GM12878 (cell line): ENCODE data around the gene ELL. TPM values are rescaled to one million over a fixed set of nuclear protein-coding genes. Genes with fewer than 3 reads are reported as not detected.

ENCODE experiments used
- BCL11A ChIP-seq: IDR thresholded peaks from 2 replicates; pipeline ENCODE4 v1.6.1; 2011; ENCODE audit warnings: low read depth, low read length
- BMI1 ChIP-seq: fragments of 450-650 bp; IDR thresholded peaks from 2 replicates; pipeline ENCODE4 v1.6.1; 2016; ENCODE audit warnings: mild to moderate bottlenecking, moderate library complexity, borderline replicate concordance
- BRCA1 ChIP-seq: IDR thresholded peaks from 2 replicates; pipeline ENCODE4 v1.6.1; 2011; ENCODE audit warnings: low read depth, low read length, improper control_type of control experiment
- CBFB ChIP-seq: IDR thresholded peaks from 2 replicates; pipeline ENCODE4 v1.6.1; 2016; ENCODE audit warnings: antibody characterized with exemption, low read depth
- CEBPB ChIP-seq, 2 experiments: fragments of 150-350 bp in 1 of 2; IDR thresholded peaks; 2 replicates each; pipeline ENCODE4 v1.6.1; 2012 to 2014; ENCODE audit warnings: low read depth in 2 of 2, low read length in 2 of 2, borderline replicate concordance in 1 of 2, inconsistent platforms in 1 of 2
- CHD2 ChIP-seq: IDR thresholded peaks from 2 replicates; pipeline ENCODE4 v1.6.1; 2011; ENCODE audit warnings: low read depth, low read length, improper control_type of control experiment, borderline replicate concordance
- CHD4 ChIP-seq: fragments of 200-600 bp; sonication (generic); IDR thresholded peaks from 2 replicates; pipeline ENCODE4 v1.6.1; 2016; ENCODE audit warnings: mild to moderate bottlenecking
- DPF2 ChIP-seq: fragments of 450-650 bp; IDR thresholded peaks from 2 replicates; pipeline ENCODE4 v1.6.1; 2017; ENCODE audit warnings: mild to moderate bottlenecking
- ETV6 ChIP-seq, 2 experiments: fragments of 450-650 bp in 1 of 2; IDR thresholded peaks in 1 of 2; conservative IDR thresholded peaks in 1 of 2; 2 replicates each; pipeline ENCODE4 v1.6.1; 2014; ENCODE audit warnings: antibody characterized with exemption in 1 of 2, borderline replicate concordance in 1 of 2, low read depth in 1 of 2, mild to moderate bottlenecking in 1 of 2, moderate library complexity in 1 of 2
- EZH2 ChIP-seq: IDR thresholded peaks from 2 replicates; pipeline ENCODE4 v1.6.1; 2012; ENCODE audit warnings: low read depth, mild to moderate bottlenecking, control low read depth, inconsistent platforms, low read length, borderline replicate concordance; ENCODE audit not compliant: control insufficient read depth
- GABPA ChIP-seq: IDR thresholded peaks from 2 replicates; pipeline ENCODE4 v1.6.1; 2014; ENCODE audit warnings: antibody characterized with exemption, low read depth, mild to moderate bottlenecking, inconsistent platforms
- IKZF1 ChIP-seq: fragments of 450-650 bp; conservative IDR thresholded peaks from 2 replicates; pipeline ENCODE4 v1.6.1; 2017; ENCODE audit warnings: antibody characterized with exemption, mild to moderate bottlenecking
- MEF2A ChIP-seq: IDR thresholded peaks from 2 replicates; pipeline ENCODE4 v1.6.1; 2011; ENCODE audit warnings: low read depth, mild to moderate bottlenecking, low read length, moderate library complexity; ENCODE audit not compliant: insufficient read depth
- MEF2B ChIP-seq: fragments of 450-650 bp; IDR thresholded peaks from 2 replicates; pipeline ENCODE4 v1.6.1; 2018; ENCODE audit warnings: mild to moderate bottlenecking, moderate library complexity; ENCODE audit not compliant: partially characterized antibody, poor library complexity, severe bottlenecking
- NFIC ChIP-seq: IDR thresholded peaks from 2 replicates; pipeline ENCODE4 v1.6.1; 2012; ENCODE audit warnings: low read depth, mild to moderate bottlenecking, inconsistent platforms, low read length, moderate library complexity
- NFXL1 ChIP-seq: fragments of 450-650 bp; IDR thresholded peaks from 2 replicates; pipeline ENCODE4 v1.6.1; 2017; ENCODE audit warnings: antibody characterized with exemption, mild to moderate bottlenecking, borderline replicate concordance
- NR2C1 ChIP-seq: fragments of 450-650 bp; IDR thresholded peaks from 2 replicates; pipeline ENCODE4 v1.6.1; 2017; ENCODE audit warnings: antibody characterized with exemption, mild to moderate bottlenecking, moderate library complexity
- RAD51 ChIP-seq: fragments of 450-650 bp; IDR thresholded peaks from 2 replicates; pipeline ENCODE4 v1.6.1; 2016; ENCODE audit warnings: moderate library complexity, mild to moderate bottlenecking, inconsistent platforms
- RB1 ChIP-seq: fragments of 450-650 bp; formaldehyde crosslinking; IDR thresholded peaks from 2 replicates; pipeline ENCODE4 v1.6.1; 2017; ENCODE audit warnings: mild to moderate bottlenecking, borderline replicate concordance
- RBBP5 ChIP-seq: fragments of 200-600 bp; sonication (generic); conservative IDR thresholded peaks from 2 replicates; pipeline ENCODE4 v1.6.1; 2016
- RFX5 ChIP-seq: IDR thresholded peaks from 2 replicates; pipeline ENCODE4 v1.6.1; 2011; ENCODE audit warnings: low read depth, low read length, improper control_type of control experiment
- SIX5 ChIP-seq: IDR thresholded peaks from 2 replicates; pipeline ENCODE4 v1.6.1; 2011; ENCODE audit warnings: mild to moderate bottlenecking, low read depth, low read length, moderate library complexity; ENCODE audit not compliant: severe bottlenecking
- SMAD5 ChIP-seq: IDR thresholded peaks from 2 replicates; pipeline ENCODE4 v1.6.1; 2016; ENCODE audit warnings: antibody characterized with exemption, low read depth
- SREBF1 ChIP-seq: IDR thresholded peaks from 2 replicates; pipeline ENCODE4 v1.6.1; 2012; ENCODE audit warnings: mild to moderate bottlenecking, low read length
- SREBF2 ChIP-seq: IDR thresholded peaks from 2 replicates; pipeline ENCODE4 v1.6.1; 2012; ENCODE audit warnings: mild to moderate bottlenecking, low read length
- SRF ChIP-seq, 2 experiments: IDR thresholded peaks; 2 replicates each; pipeline ENCODE4 v1.6.1; 2011; ENCODE audit warnings: low read depth in 2 of 2, low read length in 2 of 2, mild to moderate bottlenecking in 1 of 2, moderate library complexity in 1 of 2
- STAT3 ChIP-seq: IDR thresholded peaks from 2 replicates; pipeline ENCODE4 v1.6.1; 2011; ENCODE audit warnings: low read depth, low read length, improper control_type of control experiment
- TARDBP ChIP-seq: IDR thresholded peaks from 2 replicates; pipeline ENCODE4 v1.6.1; 2016; ENCODE audit warnings: borderline replicate concordance
- ZNF24 ChIP-seq: fragments of 450-650 bp; IDR thresholded peaks from 2 replicates; pipeline ENCODE4 v1.6.1; 2017; ENCODE audit warnings: antibody characterized with exemption, mild to moderate bottlenecking
- ZNF274 ChIP-seq: IDR thresholded peaks from one replicate; pipeline ENCODE4 v1.8.0; 2011; ENCODE audit not compliant: insufficient read length, insufficient read depth
- polyA plus RNA-seq, 11 experiments: library from polyadenylated mRNA; depleted of rRNA in 4 of 11; unstranded in 6 of 11; stranded (reverse) in 5 of 11; fragments of >200 nt; fragmentation: Nextera tagmentation in 4 of 11; fragmentation: Illumina TruSeq in 1 of 11; extraction: Ambion mirVana in 4 of 11; extraction: Trizol in 1 of 11; gene quantifications; 1 replicate in 1 of 11; 2 replicates in 10 of 11; pipeline versions ENCODE4 v1.2.1 to v1.2.3, GENCODE V29; 2011 to 2016; ENCODE audit warnings: inconsistent platforms in 2 of 11, missing spikeins in 2 of 11, low read depth in 1 of 11
- total RNA-seq, 4 experiments: library from RNA; depleted of rRNA in 3 of 4; stranded (reverse); fragments of >200 nt in 3 of 4; fragmentation: Illumina TruSeq in 1 of 4; extraction: Trizol in 1 of 4; gene quantifications; 2 replicates each; pipeline versions ENCODE4 v1.2.1 to v1.2.3, GENCODE V29; 2013 to 2021
- TF ChIP-seq, protein P1 (sequence below): fragments of 450-650 bp; IDR thresholded peaks from 2 replicates; pipeline ENCODE4 v1.6.1; 2018; ENCODE audit warnings: mild to moderate bottlenecking, low read depth, moderate library complexity; ENCODE audit not compliant: partially characterized antibody

The ELL gene
- total and polyA plus RNA-seq, 10 of the 15 experiments (the other 5 are each of a cell fraction or from before 2014, with no cell fraction given): 0.91 to 25.0 (median 9.1) TPM

DNA sequence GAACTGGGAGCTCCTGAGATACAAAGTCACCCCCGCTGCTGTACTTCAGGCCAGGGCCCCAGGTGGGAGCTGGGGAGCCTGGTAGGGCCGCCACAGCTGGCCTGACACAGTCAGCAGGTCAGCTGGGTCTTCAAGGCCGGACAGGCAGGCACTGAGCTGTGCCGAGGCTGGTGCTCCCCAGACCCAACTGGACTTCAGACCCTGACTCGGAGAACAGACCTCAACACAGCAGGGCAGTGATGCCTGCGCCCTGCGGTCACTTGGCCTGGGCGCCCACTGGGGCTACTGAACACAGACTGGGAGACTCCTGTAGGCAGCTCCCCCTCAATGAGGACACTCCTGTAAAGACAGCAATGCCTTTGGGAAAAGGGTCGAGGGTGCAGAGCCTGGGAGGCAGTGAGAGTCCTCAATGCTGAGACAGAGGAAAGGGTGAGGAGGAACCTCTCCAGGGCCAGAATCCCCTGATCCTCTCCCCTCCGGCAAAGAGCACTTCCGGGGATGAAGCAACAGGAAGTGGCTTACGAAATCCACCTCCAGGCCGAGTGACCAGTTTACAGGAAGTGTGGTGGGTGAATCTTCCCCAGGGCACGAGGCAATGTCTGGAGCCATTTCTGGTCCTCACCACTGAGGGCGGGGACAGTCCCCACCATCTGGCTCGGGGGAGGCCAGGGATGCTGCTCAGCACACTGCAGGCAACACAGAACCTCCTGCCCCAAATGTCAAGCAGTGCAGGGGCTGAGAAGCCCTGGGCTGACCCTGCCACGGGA, 43.1 kb downstream of the ELL start (continued):
- TF ChIP-seq, protein P1, sequence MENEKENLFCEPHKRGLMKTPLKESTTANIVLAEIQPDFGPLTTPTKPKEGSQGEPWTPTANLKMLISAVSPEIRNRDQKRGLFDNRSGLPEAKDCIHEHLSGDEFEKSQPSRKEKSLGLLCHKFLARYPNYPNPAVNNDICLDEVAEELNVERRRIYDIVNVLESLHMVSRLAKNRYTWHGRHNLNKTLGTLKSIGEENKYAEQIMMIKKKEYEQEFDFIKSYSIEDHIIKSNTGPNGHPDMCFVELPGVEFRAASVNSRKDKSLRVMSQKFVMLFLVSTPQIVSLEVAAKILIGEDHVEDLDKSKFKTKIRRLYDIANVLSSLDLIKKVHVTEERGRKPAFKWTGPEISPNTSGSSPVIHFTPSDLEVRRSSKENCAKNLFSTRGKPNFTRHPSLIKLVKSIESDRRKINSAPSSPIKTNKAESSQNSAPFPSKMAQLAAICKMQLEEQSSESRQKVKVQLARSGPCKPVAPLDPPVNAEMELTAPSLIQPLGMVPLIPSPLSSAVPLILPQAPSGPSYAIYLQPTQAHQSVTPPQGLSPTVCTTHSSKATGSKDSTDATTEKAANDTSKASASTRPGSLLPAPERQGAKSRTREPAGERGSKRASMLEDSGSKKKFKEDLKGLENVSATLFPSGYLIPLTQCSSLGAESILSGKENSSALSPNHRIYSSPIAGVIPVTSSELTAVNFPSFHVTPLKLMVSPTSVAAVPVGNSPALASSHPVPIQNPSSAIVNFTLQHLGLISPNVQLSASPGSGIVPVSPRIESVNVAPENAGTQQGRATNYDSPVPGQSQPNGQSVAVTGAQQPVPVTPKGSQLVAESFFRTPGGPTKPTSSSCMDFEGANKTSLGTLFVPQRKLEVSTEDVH: peak; percentile 26
- TF ChIP-seq SREBF2: no peak
- no peak for TF ChIP-seq ZNF274
- TF ChIP-seq RBBP5: no peak
- no peak for TF ChIP-seq EZH2
- no peak for TF ChIP-seq ZNF24
- TF ChIP-seq RFX5: no peak
- peak; percentile 81 for TF ChIP-seq GABPA
- no peak for TF ChIP-seq SMAD5
- TF ChIP-seq BCL11A: no peak
- TF ChIP-seq CHD2: no peak
- TF ChIP-seq ETV6 (conservative IDR thresholded peaks at IDR 0.05 in 1 of 2, IDR thresholded peaks at IDR 0.05 in 1 of 2; ENCODE audit: borderline replicate concordance in 1 of 2, low read depth in 1 of 2): peak in 1 of 2 experiments; percentile 93; a peak in 2 of 4 replicates
- no peak for TF ChIP-seq RAD51
- TF ChIP-seq MEF2B: peak; percentile 39
- TF ChIP-seq CBFB: peak; percentile 37; the same call in 1 of the 2 replicates
- no peak for TF ChIP-seq NFXL1
- TF ChIP-seq RB1: no peak
- peak in 1 of 2 experiments; percentile 85; a peak in 2 of 4 replicates for TF ChIP-seq CEBPB (IDR thresholded peaks at IDR 0.05; ENCODE audit: borderline replicate concordance in 1 of 2, low read depth in 2 of 2, low read length in 2 of 2)
- no peak for TF ChIP-seq NR2C1
- TF ChIP-seq SIX5: no peak
- peak; percentile 56; the same call in 1 of the 2 replicates for TF ChIP-seq DPF2
- no peak for TF ChIP-seq STAT3
- TF ChIP-seq SREBF1: no peak
- peak; percentile 93 for TF ChIP-seq IKZF1
- TF ChIP-seq BMI1: no peak
- no peak for TF ChIP-seq CHD4
- no peak for TF ChIP-seq BRCA1
- TF ChIP-seq TARDBP: no peak
- no peak for TF ChIP-seq NFIC
- TF ChIP-seq MEF2A: 0 out of 2 replicates have a peak, but pooled peaks have one; percentile 15
- TF ChIP-seq SRF (IDR thresholded peaks at IDR 0.05; ENCODE audit: low read depth in 2 of 2, low read length in 2 of 2): no peak
